B cell (primary cell): ENCODE results near the gene EPN2. TPM values are rescaled to one million over a fixed set of nuclear protein-coding genes. Genes with fewer than 3 reads are reported as not detected.

Source experiments
- ATAC-seq: fragments of 200-7000 bp; cut with Tn5 transposase; one replicate; pipeline ENCODE4 v1.10.0; 2021; ENCODE audit warnings: low read depth, mild to moderate bottlenecking, moderate number of reproducible peaks, moderate library complexity
- CTCF ChIA-PET: fragments of 350-600 bp; sonication (Branson Sonifier 250); formaldehyde crosslinking; loops from one replicate; lab custom pipeline; 2021; ENCODE audit warnings: antibody characterized with exemption, inconsistent platforms; lab: Charles Lee
- POLR2A ChIA-PET: fragments of 350-600 bp; sonication (Branson Sonifier 250); formaldehyde crosslinking; loops from one replicate; lab custom pipeline; 2021; ENCODE audit warnings: antibody characterized with exemption; lab: Charles Lee
- DNase-seq: peaks from one replicate; pipeline ENCODE4 v3.0.0; 2013
- H2AFZ ChIP-seq: 2 replicates; pipeline ENCODE4 v1.6.1; 2012; ENCODE audit warnings: mild to moderate bottlenecking, low read depth, low read length; ENCODE audit not compliant: insufficient read depth, poor library complexity, severe bottlenecking
- H3K27ac ChIP-seq, 2 donors: 1 replicate in 1 of 2; 2 replicates in 1 of 2; pipeline ENCODE4 v1.5.1; 2012 to 2013; ENCODE audit warnings: low read length in 2 of 2, mild to moderate bottlenecking in 2 of 2, moderate library complexity in 1 of 2
- H3K27me3 ChIP-seq, 4 experiments: fragments of 200-600 bp in 1 of 4; sonication (generic) in 1 of 4; replicated peaks in 1 of 4; 1 replicate in 2 of 4; 2 replicates in 2 of 4; pipeline versions ENCODE4 v1.6.1 to v1.7.0; 2013 to 2016; ENCODE audit warnings: low read length in 3 of 4, mild to moderate bottlenecking in 2 of 4, mixed read lengths in 1 of 4, moderate library complexity in 1 of 4; ENCODE audit not compliant: insufficient read depth in 4 of 4, control insufficient read depth in 3 of 4; ENCODE audit errors: control extremely low read depth in 1 of 4
- H3K36me3 ChIP-seq, 2 experiments: replicated peaks in 1 of 2; 1 replicate in 1 of 2; 2 replicates in 1 of 2; pipeline versions ENCODE4 v1.6.1 to v1.7.1; 2013; ENCODE audit warnings: low read length in 1 of 2; ENCODE audit not compliant: insufficient read depth in 2 of 2, control insufficient read depth in 1 of 2; ENCODE audit errors: control extremely low read depth in 1 of 2, extremely low read depth in 1 of 2
- H3K4me1 ChIP-seq, 2 donors: fragments of 200-600 bp in 1 of 2; sonication (generic) in 1 of 2; 1 replicate in 1 of 2; 2 replicates in 1 of 2; pipeline versions ENCODE4 v1.5.1 to v1.6.1; 2013 to 2017; ENCODE audit warnings: low read length in 2 of 2; ENCODE audit not compliant: control insufficient read depth in 2 of 2, insufficient read depth in 2 of 2
- H3K4me2 ChIP-seq: replicated peaks from 2 replicates; pipeline ENCODE3; 2012; ENCODE audit warnings: mild to moderate bottlenecking, low read depth, low read length; ENCODE audit not compliant: poor library complexity, severe bottlenecking
- H3K4me3 ChIP-seq, 5 experiments: fragments of 200-600 bp in 1 of 5; sonication (generic) in 1 of 5; 1 replicate in 3 of 5; 2 replicates in 2 of 5; pipeline versions ENCODE4 v1.5.1 to v1.7.0; 2011 to 2016; ENCODE audit warnings: low read length in 4 of 5, mild to moderate bottlenecking in 4 of 5, low read depth in 2 of 5, control low read depth in 1 of 5, moderate library complexity in 1 of 5; ENCODE audit not compliant: insufficient read depth in 1 of 5; ENCODE audit errors: control extremely low read depth in 1 of 5, extremely low read depth in 1 of 5
- H3K79me2 ChIP-seq: fragments of 200-600 bp; sonication (generic); one replicate; pipeline ENCODE4 v1.6.0; 2016; ENCODE audit warnings: low read length; ENCODE audit not compliant: control insufficient read depth, insufficient read depth
- H3K9ac ChIP-seq: fragments of 200-600 bp; sonication (generic); 2 replicates; pipeline ENCODE4 v1.6.1; 2017; ENCODE audit warnings: mild to moderate bottlenecking, low read length, moderate library complexity
- H3K9me3 ChIP-seq, 3 donors: one replicate each; pipeline versions ENCODE4 v1.6.1 to v1.7.1; 2013; ENCODE audit warnings: low read length in 2 of 3; ENCODE audit not compliant: control insufficient read depth in 2 of 3, insufficient read depth in 1 of 3; ENCODE audit errors: control extremely low read depth in 1 of 3
- H4K20me1 ChIP-seq: 2 replicates; pipeline ENCODE4 v1.6.0; 2012; ENCODE audit warnings: mild to moderate bottlenecking, low read length; ENCODE audit not compliant: insufficient read depth, control insufficient read depth, poor library complexity, severe bottlenecking
- H3K27ac Mint-ChIP-seq: one replicate; pipeline ENCODE4 v1.8.0; 2021; ENCODE audit warnings: mixed read lengths
- H3K27me3 Mint-ChIP-seq: one replicate; pipeline ENCODE4 v1.8.0; 2021; ENCODE audit warnings: mixed read lengths
- H3K4me1 Mint-ChIP-seq: one replicate; pipeline ENCODE4 v1.8.0; 2021; ENCODE audit warnings: mixed read lengths
- H3K4me3 Mint-ChIP-seq: one replicate; pipeline ENCODE4 v1.8.0; 2021; ENCODE audit warnings: mixed read lengths
- H3K9me3 Mint-ChIP-seq: one replicate; pipeline ENCODE4 v1.8.0; 2022; ENCODE audit warnings: mixed read lengths; ENCODE audit not compliant: insufficient read depth
- CTCF ChIP-seq: fragments of 200-600 bp; IDR thresholded peaks from one replicate; pipeline ENCODE4 v1.8.0; 2022; ENCODE audit warnings: antibody characterized with exemption, mild to moderate bottlenecking
- EZH2 ChIP-seq: IDR thresholded peaks from 2 replicates; pipeline ENCODE4 v1.6.1; 2012; ENCODE audit warnings: borderline replicate concordance, low read depth, mild to moderate bottlenecking, moderate library complexity, low read length; ENCODE audit not compliant: insufficient read depth, poor library complexity, severe bottlenecking
- WGBS: methylation state at CpG from one replicate; pipeline ENCODE4 v1.1.5; 2013; ENCODE audit warnings: missing lambda C conversion rate; ENCODE audit not compliant: insufficient coverage; 5-methylcytosine and 5-hydroxymethylcytosine counted together
- intact Hi-C: fragments of 100-400 bp; cut with micrococcal nuclease; formaldehyde crosslinking; loops from one replicate; pipeline ENCODE4 v1.10.0; 2022
- polyA plus RNA-seq: library from polyadenylated mRNA; depleted of rRNA; stranded (reverse); fragments of >200 nt; gene quantifications from 2 replicates; pipeline ENCODE4 v1.2.3, GENCODE V29; 2012
- total RNA-seq, 2 donors: library from RNA; stranded (reverse); fragments of 120-200 nt in 1 of 2; gene quantifications; 1 replicate in 1 of 2; 2 replicates in 1 of 2; pipeline versions ENCODE4 v1.2.3 to v1.2.4, GENCODE V29; 2013 to 2022

The EPN2 gene
- total and polyA plus RNA-seq, 2 donors (not counting 1 experiment from before 2014, with no cell fraction given): 15.7 to 35.6 TPM

GRCh38 chr17:19338031-19338990 is 101.1 kb downstream of the EPN2 start:
- H3K27me3 Mint-ChIP-seq: peaks cover 15% of the 10 kb centered on the region
- Histone ChIP-seq H3K79me2 (no peaks in the 10 kb centered on the region), H3K27me3 (peaks cover 0 to 3% (median 0%) of the 10 kb centered on the region in 4 experiments), H3K27ac (no peak overlapping the region), H3K36me3 (no peaks in the 10 kb centered on the region), H4K20me1 (no peaks in the 10 kb centered on the region), H3K4me2 (no peak overlapping the region), H3K4me3 (no peak overlapping the region), H3K9me3 (no peaks in the 10 kb centered on the region), H2AFZ (no peak overlapping the region), H3K4me1 (peaks cover 0 to 3% of the 10 kb centered on the region in 2 donors), H3K9ac (no peak overlapping the region)
- POLR2A ChIA-PET: no interaction called here
- ATAC-seq (peak; percentile 98), DNase-seq (peak; percentile 86)
- WGBS: 59% methylated on average over 7 of the region's 7 CpGs
- CTCF ChIA-PET: interaction anchor here (0.7 to 3.9 kb wide), 27 partner anchors 9 to 149 kb away, joined by 3 to 37 read pairs (median 7); partner anchors contain the start of genes B9D1 and MAPK7
- intact Hi-C loops: loop anchor here (1.0 kb wide), 2 partner anchors 21 to 32 kb away; no protein-coding TSS in a partner anchor
- no peaks in the 10 kb centered on the region for H3K4me1 Mint-ChIP-seq
- TF ChIP-seq CTCF (peak; percentile 88), EZH2 (no peak)
- H3K9me3 Mint-ChIP-seq: no peaks in the 10 kb centered on the region
- H3K27ac Mint-ChIP-seq: no peak overlapping the region
- no peak overlapping the region for H3K4me3 Mint-ChIP-seq

- Histone ChIP-seq H3K27ac (no peak overlapping the region), H2AFZ (no peak overlapping the region), H3K36me3 (no peaks in the 10 kb centered on the region), H3K9me3 (no peaks in the 10 kb centered on the region), H3K9ac (no peak overlapping the region), H3K79me2 (no peaks in the 10 kb centered on the region), H3K4me3 (no peak overlapping the region), H3K4me2 (no peak overlapping the region), H3K4me1 (peaks cover 0 to 3% of the 10 kb centered on the region in 2 donors), H4K20me1 (no peaks in the 10 kb centered on the region), H3K27me3 (peaks cover 0 to 3% (median 0%) of the 10 kb centered on the region in 4 experiments)
- H3K27me3 Mint-ChIP-seq: peaks cover 15% of the 10 kb centered on the region
- no peaks in the 10 kb centered on the region for H3K4me1 Mint-ChIP-seq
- ATAC-seq (no peak), DNase-seq (no peak)
- ChIA-PET CTCF (interaction anchor here (1.3 to 3.9 kb wide), 11 partner anchors 11 to 148 kb away, joined by 4 to 37 read pairs (median 15); partner anchors contain the start of genes B9D1 and MAPK7), POLR2A (no interaction called here)
- 88% methylated on average over 1 of the region's 2 CpGs for WGBS
- intact Hi-C loops: no loop called here
- no peaks in the 10 kb centered on the region for H3K9me3 Mint-ChIP-seq
- no peak overlapping the region for H3K4me3 Mint-ChIP-seq
- TF ChIP-seq EZH2 (no peak), CTCF (no peak)
- no peak overlapping the region for H3K27ac Mint-ChIP-seq
Measured at GRCh38 chr17:19339341-19339815, 102.2 kb downstream of the EPN2 start.
